Stomach (tissue), 4 donors: Measurements from ENCODE around the gene KMT5C.

Experiments used
- EP300 ChIP-seq: sonication (generic); formaldehyde crosslinking; IDR thresholded peaks from one replicate; pipeline ENCODE4 v1.6.1; 2017; ENCODE audit warnings: antibody characterized with exemption
- POLR2A ChIP-seq, 4 donors: fragments of 450-650 bp; IDR thresholded peaks; one replicate each; pipeline ENCODE4 v1.6.1; 2016; ENCODE audit warnings: antibody characterized with exemption in 4 of 4, control low read depth in 2 of 4, mild to moderate bottlenecking in 1 of 4, moderate library complexity in 1 of 4
- POLR2AphosphoS5 ChIP-seq, 3 donors: sonication (generic); formaldehyde crosslinking; IDR thresholded peaks; one replicate each; pipeline ENCODE4 v1.6.1; 2016; ENCODE audit warnings: antibody characterized with exemption in 3 of 3
- TF ChIP-seq, protein P1 (sequence below), 7 experiments: fragments of 450-650 bp in 4 of 7; fragments of 200-600 bp in 3 of 7; sonication (generic) in 3 of 7; IDR thresholded peaks; one replicate each; pipeline ENCODE4 v1.5.1; 2016 to 2019; ENCODE audit warnings: antibody characterized with exemption in 7 of 7, control low read depth in 2 of 7, mild to moderate bottlenecking in 1 of 7

DNA sequence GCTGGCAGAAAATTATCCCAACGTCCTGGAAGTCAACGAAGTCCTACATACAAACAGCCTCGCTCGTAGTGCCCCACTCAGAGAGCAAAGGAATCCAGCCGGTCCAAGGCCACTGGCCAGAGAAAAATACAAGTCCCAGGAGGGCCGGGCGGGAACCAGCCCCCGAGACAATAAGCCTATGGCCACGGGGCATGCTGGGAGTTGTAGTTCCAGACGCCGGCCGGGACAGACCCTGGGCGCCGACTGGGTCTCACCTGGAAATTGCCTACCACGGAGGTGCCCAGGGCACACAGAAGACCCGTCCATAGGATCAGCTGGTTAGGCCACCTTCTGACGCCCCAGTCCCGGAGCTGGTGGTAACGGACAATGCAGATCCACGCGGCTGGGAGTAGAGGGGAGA is 19.9 kb upstream of the KMT5C start:
- TF ChIP-seq, protein P1, sequence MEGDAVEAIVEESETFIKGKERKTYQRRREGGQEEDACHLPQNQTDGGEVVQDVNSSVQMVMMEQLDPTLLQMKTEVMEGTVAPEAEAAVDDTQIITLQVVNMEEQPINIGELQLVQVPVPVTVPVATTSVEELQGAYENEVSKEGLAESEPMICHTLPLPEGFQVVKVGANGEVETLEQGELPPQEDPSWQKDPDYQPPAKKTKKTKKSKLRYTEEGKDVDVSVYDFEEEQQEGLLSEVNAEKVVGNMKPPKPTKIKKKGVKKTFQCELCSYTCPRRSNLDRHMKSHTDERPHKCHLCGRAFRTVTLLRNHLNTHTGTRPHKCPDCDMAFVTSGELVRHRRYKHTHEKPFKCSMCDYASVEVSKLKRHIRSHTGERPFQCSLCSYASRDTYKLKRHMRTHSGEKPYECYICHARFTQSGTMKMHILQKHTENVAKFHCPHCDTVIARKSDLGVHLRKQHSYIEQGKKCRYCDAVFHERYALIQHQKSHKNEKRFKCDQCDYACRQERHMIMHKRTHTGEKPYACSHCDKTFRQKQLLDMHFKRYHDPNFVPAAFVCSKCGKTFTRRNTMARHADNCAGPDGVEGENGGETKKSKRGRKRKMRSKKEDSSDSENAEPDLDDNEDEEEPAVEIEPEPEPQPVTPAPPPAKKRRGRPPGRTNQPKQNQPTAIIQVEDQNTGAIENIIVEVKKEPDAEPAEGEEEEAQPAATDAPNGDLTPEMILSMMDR (IDR thresholded peaks at IDR 0.05) = no peak
- TF ChIP-seq EP300 (no peak), POLR2A (IDR thresholded peaks at IDR 0.05) (no peak), POLR2AphosphoS5 (IDR thresholded peaks at IDR 0.05) (no peak)
